Mucosa of gallbladder (tissue), 1 donor: Measurements from ENCODE around the gene POLR1B. TPM values are rescaled to one million over a fixed set of nuclear protein-coding genes. Genes with fewer than 3 reads are reported as not detected.
A peak's percentile ranks its signal among the peaks of the same experiment; 100 is the strongest.
"Not testable (repeated sequence)": the region's sequence is repeated elsewhere in the genome, so short reads cannot be mapped to it uniquely, and the experiment has no call there.

Experiments
- DNase-seq: peaks from one replicate; pipeline ENCODE4 v3.0.0-alpha.2; 2020; ENCODE audit warnings: low spot score
- total RNA-seq: library from RNA; stranded (reverse); gene quantifications from one replicate; pipeline ENCODE4 v1.2.1, GENCODE V29; 2021
- donor health status: DM: no; HTN: no; CAD: no.

POLR1B gene
- total RNA-seq, 1 donor from 2014 or later: 13.8 TPM

DNA sequence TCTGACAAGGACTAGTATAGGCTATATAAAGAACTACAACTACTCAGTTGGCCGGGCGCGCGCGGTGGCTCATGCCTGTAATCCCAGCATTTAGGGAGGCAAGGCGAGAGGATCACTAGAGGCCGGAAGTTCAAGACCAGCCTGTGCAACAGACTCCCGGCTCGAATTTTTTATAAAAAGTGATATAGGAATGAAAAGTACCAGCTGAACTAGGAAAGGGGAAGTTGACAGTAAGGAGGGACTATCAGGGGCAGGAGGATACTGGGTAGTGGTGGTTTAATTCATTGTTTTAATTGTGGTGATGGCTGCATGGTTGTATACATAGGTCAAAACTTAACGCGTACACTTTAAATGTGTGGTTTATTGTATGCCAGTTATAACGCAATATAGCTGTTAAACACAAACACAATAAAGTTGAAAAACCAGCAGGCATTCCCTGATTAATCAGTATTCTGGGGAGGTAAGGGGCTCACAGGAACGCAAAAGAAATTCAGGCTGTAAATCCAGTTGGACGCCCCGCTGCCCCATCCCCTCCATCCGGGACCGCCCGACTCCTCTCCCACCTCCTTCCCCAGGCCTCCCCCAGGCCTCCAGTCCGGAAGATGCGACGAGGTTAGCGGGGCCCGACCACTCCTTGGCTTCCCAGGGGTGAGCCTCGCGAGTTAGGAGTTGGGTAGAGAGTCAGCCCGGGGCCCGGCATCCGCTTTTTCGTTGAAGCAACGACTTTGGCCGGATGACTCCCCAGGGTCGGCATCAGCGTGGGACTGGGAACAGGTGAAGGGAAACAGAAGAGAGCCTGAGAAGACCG lies 746 bp upstream of the POLR1B start:
- DNase-seq: no peak

GRCh38 chr2:112542984-112543661 lies 858 bp downstream of the POLR1B start:
- no peak for DNase-seq

GRCh38 chr2:112547333-112547732 lies 5.1 kb downstream of the POLR1B start:
- DNase-seq: no peak

GRCh38 chr2:112548980-112549379 lies 6.7 kb downstream of the POLR1B start:
- no peak for DNase-seq

GRCh38 chr2:112566104-112566503 lies 23.8 kb downstream of the POLR1B start:
- DNase-seq: no peak

- DNase-seq: not testable (repeated sequence)
These were observed 24.2 kb downstream of the POLR1B start for GRCh38 chr2:112566508-112566907.

GRCh38 chr2:112572005-112572404 lies 29.7 kb downstream of the POLR1B start:
- no peak for DNase-seq

DNA sequence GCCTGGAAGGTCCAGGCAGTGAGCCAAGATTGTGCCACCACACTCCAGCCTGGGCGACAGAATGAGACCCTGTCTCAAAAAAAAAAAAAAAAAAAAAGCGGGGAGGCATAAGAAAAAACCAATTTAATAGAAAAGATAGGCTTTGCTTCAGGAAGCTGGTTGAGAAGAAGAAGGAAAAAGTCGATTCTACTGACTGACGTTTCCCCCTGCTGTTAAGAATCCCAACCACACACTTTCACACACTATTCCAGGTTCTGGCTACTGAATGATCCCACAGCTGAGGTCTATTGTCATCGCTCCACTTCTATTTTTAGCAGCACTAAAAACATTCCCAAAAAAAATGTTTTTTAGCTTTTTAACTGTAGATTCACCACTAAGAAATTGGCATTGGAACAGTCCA lies 35.5 kb downstream of the POLR1B start:
- DNase-seq: no peak

- DNase-seq: no peak
These were observed 37.0 kb downstream of the POLR1B start for GRCh38 chr2:112579241-112579640.

DNA sequence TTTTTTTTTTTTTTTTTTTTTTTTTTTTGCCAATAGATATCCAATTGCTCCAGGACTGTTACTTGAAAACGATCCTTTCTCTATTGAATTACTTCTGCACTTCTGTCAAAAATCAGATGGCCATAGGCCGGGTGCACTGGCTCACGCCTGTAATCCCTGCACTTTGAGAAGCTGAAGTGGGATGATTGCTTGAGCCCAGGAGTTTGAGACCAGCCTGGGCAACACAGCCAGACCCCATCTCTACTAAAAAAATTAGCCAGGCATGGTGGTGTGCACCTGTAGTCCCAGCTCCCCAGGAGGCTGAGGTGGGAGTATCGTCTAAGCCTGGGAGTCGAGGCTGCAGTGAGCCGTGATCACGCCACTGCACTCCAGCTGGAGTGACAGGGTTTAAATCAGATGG lies 37.8 kb downstream of the POLR1B start:
- no peak for DNase-seq

GRCh38 chr2:112582314-112582746 lies 40.1 kb downstream of the POLR1B start:
- DNase-seq: peak; percentile 33

DNA sequence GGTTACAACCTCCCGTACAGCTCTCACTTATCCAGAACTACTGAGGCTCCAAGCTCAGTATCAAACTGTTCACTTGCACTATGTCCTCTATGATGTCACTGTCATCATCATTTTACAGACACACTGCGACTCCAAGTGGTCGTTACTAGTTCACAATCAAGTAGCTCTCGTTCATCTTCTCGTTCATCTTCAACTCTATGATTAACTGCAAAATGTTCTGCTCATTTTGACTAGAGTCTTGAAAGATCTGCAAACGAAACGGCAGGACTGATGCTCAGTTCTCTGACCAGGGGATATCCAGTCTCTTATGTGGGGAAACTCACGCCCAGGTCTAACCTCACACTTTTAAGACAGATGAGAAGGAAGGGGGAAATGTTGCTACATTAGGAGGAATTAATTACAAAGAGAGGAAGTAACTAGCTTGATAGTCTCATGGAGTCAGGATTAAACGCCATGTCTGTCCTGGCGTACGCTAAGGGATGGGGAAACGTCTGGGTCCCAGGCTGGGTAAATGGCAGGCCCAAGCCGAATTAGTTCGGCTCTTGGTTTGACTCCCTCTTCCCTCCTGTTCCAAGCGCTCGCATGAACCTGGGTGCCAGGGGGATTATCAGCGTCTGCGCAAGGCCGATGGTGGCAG lies 41.4 kb downstream of the POLR1B start:
- DNase-seq: no peak

DNA sequence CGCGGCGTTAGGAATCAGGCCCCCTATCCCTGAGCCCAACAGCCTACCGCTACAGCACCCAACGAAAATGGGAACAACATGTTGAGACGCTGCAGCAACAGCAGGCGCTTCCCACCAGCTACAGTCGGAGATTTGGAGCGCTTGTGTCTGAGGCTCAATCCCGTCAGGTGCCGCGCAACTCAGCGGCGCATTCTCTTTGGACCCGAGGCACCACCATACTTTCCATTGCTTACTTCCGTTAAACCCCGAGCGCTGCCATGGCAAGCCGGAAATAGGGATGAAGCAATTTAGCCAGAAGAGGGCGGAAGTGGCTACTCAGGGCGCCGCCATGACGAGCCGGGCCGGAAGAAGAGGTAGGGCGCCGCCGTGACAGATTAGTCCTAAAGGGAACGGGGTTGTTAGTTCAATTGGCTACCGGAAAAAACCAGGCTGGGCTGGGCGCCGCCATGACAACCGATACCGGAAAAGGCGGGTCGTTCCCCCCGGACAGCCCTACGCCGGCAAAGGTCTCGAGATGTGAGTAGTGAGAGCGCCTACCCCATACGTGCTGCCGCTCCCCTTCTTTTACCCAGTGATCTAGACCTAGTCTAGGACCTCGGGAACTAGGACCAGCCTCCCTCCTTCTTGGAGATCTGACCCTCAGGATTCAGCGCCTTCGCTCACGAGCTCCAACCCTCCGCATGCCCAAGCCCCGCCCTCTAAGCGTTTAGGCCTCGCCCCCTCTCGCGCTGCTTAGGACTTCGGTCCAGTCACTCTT lies 42.0 kb downstream of the POLR1B start, which contains the start of gene CHCHD5:
Gene CHCHD5 (plus strand): TSS at position 476 of the 757 bp plus-strand sequence. CDS start 39 bp downstream, at position 515.
- peak; percentile 96 for DNase-seq

GRCh38 chr2:112584891-112585250 lies 42.6 kb downstream of the POLR1B start:
- DNase-seq: no peak

- no peak for DNase-seq
These were observed 43.1 kb downstream of the POLR1B start for GRCh38 chr2:112585400-112585799.

DNA sequence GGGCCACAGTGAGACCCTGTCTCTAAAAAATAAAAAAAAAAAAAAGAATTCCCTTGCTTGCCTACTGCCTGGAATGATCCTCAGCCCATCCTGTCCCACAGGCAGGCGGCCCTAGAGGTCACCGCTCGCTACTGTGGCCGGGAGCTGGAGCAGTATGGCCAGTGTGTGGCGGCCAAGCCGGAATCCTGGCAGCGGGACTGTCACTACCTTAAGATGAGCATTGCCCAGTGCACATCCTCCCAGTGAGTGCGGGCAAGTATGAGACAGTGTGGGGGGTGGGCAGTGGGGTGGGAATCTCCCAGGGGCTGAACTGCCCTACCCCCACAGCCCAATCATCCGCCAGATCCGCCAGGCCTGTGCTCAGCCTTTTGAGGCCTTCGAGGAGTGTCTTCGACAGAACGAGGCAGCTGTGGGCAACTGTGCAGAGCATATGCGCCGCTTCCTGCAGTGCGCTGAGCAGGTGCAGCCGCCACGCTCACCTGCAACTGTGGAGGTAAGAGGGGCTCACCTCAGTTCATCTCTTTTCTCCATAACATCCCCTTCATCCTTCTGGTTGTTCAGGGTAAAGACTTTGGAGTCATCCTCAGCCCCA lies 43.7 kb downstream of the POLR1B start:
- DNase-seq: no peak

DNA sequence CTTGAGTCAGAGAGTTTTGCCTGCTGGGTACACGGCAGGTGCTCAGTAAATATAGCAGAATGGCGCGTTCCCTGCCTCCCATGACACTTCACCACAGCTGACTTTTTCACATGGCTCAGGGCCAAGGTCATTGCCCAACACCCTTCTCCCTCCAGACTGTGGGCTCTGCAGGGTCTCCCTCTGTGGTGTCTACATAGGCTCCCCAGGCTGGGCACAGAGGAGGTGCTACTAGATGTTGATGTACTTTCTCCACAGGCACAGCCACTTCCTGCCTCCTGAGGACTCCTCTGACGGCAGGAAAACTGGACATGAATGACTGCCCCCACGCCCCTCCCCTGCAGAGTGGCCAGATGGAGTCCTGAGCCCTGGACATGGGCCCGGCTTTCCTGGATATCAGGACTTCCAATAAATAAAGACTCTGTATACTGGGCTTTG lies 46.4 kb downstream of the POLR1B start:
- DNase-seq: no peak

GRCh38 chr2:112591413-112591812 lies 49.1 kb downstream of the POLR1B start:
- no peak for DNase-seq

DNA sequence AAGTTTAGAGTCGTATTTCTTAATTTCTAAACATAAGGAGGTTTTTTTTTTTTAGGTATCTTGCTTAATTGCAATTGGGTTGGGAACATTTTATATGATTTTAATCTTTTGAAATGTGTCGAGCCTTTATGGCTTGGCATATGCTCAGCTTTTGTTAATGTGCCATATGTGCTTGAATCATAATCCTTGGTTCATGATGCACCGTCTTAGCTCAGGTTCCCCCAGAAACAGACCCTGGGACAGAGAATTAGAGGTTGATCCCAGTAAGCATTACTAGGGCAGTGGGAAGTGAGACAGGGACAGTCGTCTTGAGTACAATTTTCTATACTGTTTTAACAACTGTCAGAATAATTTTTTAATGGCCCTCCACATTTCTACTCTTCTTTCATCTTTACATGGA lies 51.5 kb downstream of the POLR1B start:
- no peak for DNase-seq

DNA sequence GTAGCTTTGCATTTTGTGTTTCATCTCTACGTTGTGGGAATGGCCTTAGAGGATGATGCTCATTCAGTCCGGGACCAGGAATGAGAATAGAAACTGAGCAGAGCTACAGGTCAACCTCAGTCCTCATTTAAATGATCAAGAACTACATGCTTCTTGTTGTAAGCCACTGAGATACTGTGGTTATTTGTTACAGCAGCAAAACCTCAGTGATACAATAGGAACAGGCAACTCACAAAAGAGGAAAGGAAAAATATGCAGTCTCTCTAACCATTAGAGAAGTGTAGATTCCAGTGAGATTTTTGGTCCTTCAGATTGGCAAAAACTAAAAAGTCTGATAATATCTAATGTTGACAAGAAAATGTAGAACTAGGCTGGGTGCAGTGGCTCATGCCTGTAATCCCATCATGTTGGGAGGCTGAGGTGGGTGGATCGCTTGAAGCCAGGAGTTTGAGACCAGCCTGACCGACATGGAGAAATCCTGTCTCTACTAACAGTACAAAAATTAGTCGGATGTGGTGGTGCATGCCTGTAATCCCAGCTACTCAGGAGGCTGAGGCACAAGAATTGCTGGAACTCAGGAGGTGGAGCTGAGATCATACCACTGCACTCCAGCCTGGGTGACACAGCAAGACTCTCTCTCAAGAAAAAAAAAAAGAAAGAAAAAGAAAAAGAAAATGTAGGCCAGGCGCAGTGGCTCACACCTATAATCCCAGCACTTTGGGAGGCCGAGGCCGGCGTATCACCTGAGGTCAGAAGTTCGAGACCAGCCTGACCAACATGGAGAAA lies 55.5 kb downstream of the POLR1B start:
- DNase-seq: no peak

DNA sequence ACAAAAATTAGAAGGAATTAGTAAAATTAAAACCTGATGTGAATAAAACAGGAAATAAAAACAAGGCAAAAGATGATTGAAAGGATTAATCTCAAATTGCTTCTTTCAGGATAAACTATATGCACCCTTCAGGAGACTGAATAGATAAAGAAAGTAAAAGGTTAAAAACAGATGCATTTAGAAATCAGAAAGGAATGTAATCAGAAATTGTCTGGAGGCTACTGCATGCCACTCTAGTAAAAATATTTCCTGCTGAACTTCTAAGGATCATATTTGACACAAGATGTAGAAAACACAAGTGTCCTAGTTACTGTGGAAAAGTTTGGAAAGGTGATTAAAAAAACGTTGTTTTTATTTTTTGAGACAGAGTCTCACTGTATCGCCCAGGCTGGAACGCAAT lies 58.4 kb downstream of the POLR1B start:
- DNase-seq: no peak
